Fibroblast of lung (primary cell): ENCODE measurements around the gene PLEKHA7. TPM values are rescaled to one million over a fixed set of nuclear protein-coding genes. Genes with fewer than 3 reads are reported as not detected.

Experiments
- DNase-seq, 2 donors: peaks; one replicate each; pipeline versions ENCODE4 v3.0.0 to v3.0.0-alpha.2; 2010; ENCODE audit warnings: low read depth in 2 of 2
- H2AFZ ChIP-seq: 2 replicates; pipeline ENCODE4 v1.5.1; 2012; ENCODE audit warnings: low read length, control low read depth, inconsistent platforms
- H3K27ac ChIP-seq: 2 replicates; pipeline ENCODE4 v1.5.1; 2011; ENCODE audit warnings: low read length, control low read depth; ENCODE audit not compliant: insufficient read depth
- H3K27me3 ChIP-seq: 2 replicates; pipeline ENCODE4 v1.5.1; 2011; ENCODE audit warnings: mild to moderate bottlenecking, low read length; ENCODE audit not compliant: control insufficient read depth, insufficient read depth
- H3K36me3 ChIP-seq: 2 replicates; pipeline ENCODE4 v1.5.1; 2011; ENCODE audit warnings: low read length; ENCODE audit not compliant: control insufficient read depth, insufficient read depth
- H3K4me1 ChIP-seq: 2 replicates; pipeline ENCODE4 v1.5.1; 2011; ENCODE audit warnings: low read length; ENCODE audit not compliant: control insufficient read depth, insufficient read depth; ENCODE audit errors: extremely low read depth
- H3K4me2 ChIP-seq: 2 replicates; pipeline ENCODE4 v1.5.1; 2011; ENCODE audit warnings: low read length, control low read depth; ENCODE audit not compliant: insufficient read depth; ENCODE audit errors: extremely low read depth
- H3K4me3 ChIP-seq, 4 experiments: fragments of 200-600 bp in 1 of 4; sonication (generic) in 1 of 4; replicated peaks in 1 of 4; 2 replicates each; pipeline ENCODE4 v1.5.1; 2011 to 2016; ENCODE audit warnings: low read length in 4 of 4, low read depth in 3 of 4, mild to moderate bottlenecking in 3 of 4, control low read depth in 2 of 4, inconsistent platforms in 1 of 4, mixed read lengths in 1 of 4; ENCODE audit not compliant: insufficient read depth in 1 of 4; ENCODE audit errors: control extremely low read depth in 1 of 4
- H3K79me2 ChIP-seq: 2 replicates; pipeline ENCODE4 v1.5.1; 2012; ENCODE audit warnings: mild to moderate bottlenecking, low read length, inconsistent platforms; ENCODE audit not compliant: control insufficient read depth, insufficient read depth
- H3K9ac ChIP-seq: 2 replicates; pipeline ENCODE4 v1.5.1; 2011; ENCODE audit warnings: mild to moderate bottlenecking, low read length, control low read depth; ENCODE audit not compliant: insufficient read depth
- H3K9me3 ChIP-seq: 2 replicates; pipeline ENCODE4 v1.5.1; 2012; ENCODE audit warnings: low read depth, low read length; ENCODE audit not compliant: control insufficient read depth, insufficient read depth
- H4K20me1 ChIP-seq: 2 replicates; pipeline ENCODE4 v1.5.1; 2011; ENCODE audit warnings: low read length; ENCODE audit not compliant: control insufficient read depth, insufficient read depth; ENCODE audit errors: extremely low read depth
- CTCF ChIP-seq, 2 donors: IDR thresholded peaks in 1 of 2; conservative IDR thresholded peaks in 1 of 2; 1 replicate in 1 of 2; 2 replicates in 1 of 2; pipeline ENCODE4 v1.5.1; 2011 to 2012; ENCODE audit warnings: low read length in 2 of 2, control low read depth in 1 of 2, inconsistent platforms in 1 of 2, low read depth in 1 of 2, mild to moderate bottlenecking in 1 of 2
- EZH2 ChIP-seq: IDR thresholded peaks from 2 replicates; pipeline ENCODE4 v1.5.1; 2012; ENCODE audit warnings: low read length, control low read depth, mild to moderate bottlenecking; ENCODE audit errors: missing control alignments
- polyA plus RNA-seq, 2 donors: library from polyadenylated mRNA; depleted of rRNA in 1 of 2; stranded (reverse) in 1 of 2; unstranded in 1 of 2; fragments of >200 nt; gene quantifications; 2 replicates each; pipeline ENCODE4 v1.2.1, GENCODE V29; 2011 to 2012; ENCODE audit warnings: missing spikeins in 1 of 2
- total RNA-seq: library from RNA; depleted of rRNA; stranded (reverse); fragments of >200 nt; gene quantifications from 2 replicates; pipeline ENCODE4 v1.2.1, GENCODE V29; 2014

The PLEKHA7 gene
- total and polyA plus RNA-seq, 2 donors (not counting 1 experiment from before 2014, with no cell fraction given) = 0.11 to 0.17 TPM

DNA sequence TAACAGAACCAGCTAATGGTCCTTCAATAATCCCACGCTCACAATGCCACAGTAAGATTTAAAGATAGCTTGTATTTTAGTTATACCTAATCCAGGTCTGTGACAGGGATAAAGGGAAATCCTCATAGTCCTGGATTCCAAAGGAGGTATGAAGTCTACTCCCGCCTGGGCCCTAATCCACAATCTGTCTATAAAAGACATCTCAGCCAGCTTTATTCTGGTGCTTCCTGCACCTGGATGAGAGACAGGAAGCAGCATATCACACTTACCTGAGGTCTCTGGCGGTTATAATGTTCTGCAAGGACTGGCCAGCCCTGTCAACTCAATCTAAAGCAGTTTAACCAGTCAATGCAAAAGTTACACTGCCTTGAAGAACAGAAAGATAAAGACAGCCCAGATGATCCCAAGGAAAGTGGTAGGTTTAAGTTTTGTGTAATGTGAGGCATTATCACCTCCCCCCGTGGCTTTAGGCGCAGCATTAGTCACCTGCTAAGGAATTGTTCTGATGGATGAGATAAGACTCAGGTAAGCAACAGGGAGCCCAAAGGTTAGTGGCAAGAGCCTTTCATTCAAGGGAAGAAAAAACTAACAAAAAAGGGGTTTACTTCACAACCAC, 57.6 kb downstream of the PLEKHA7 start:
- TF ChIP-seq EZH2 (no peak), CTCF (conservative IDR thresholded peaks at IDR 0.05 in 1 of 2, IDR thresholded peaks at IDR 0.05 in 1 of 2; ENCODE audit: low read depth in 1 of 2, low read length in 2 of 2) (no peak)

GRCh38 chr11:16953663-16954062, 60.6 kb downstream of the PLEKHA7 start:
- no peak for DNase-seq
- no peak overlapping the region for H3K27ac ChIP-seq

More for the DNA sequence above, 57.6 kb downstream of the PLEKHA7 start:
- Histone ChIP-seq H3K4me2 (no peak overlapping the region), H3K9me3 (no peaks in the 10 kb centered on the region), H3K9ac (no peak overlapping the region), H4K20me1 (no peaks in the 10 kb centered on the region), H3K79me2 (no peaks in the 10 kb centered on the region), H2AFZ (no peak overlapping the region), H3K27ac (no peak overlapping the region), H3K36me3 (no peaks in the 10 kb centered on the region), H3K27me3 (no peaks in the 10 kb centered on the region), H3K4me1 (no peaks in the 10 kb centered on the region), H3K4me3 (no peak overlapping the region)
- no peak for DNase-seq

More at GRCh38 chr11:16953663-16954062, 60.6 kb downstream of the PLEKHA7 start:
- Histone ChIP-seq H3K9ac (no peak overlapping the region), H3K27me3 (no peaks in the 10 kb centered on the region), H3K4me3 (no peak overlapping the region), H3K4me2 (no peak overlapping the region), H4K20me1 (no peaks in the 10 kb centered on the region), H3K9me3 (no peaks in the 10 kb centered on the region), H3K79me2 (no peaks in the 10 kb centered on the region), H3K4me1 (no peaks in the 10 kb centered on the region), H3K36me3 (no peaks in the 10 kb centered on the region), H2AFZ (no peak overlapping the region)
- TF ChIP-seq CTCF (conservative IDR thresholded peaks at IDR 0.05 in 1 of 2, IDR thresholded peaks at IDR 0.05 in 1 of 2; ENCODE audit: low read depth in 1 of 2, low read length in 2 of 2) = no peak
- TF ChIP-seq EZH2 = no peak
